HG02885 (cell line): Measurements from ENCODE around the gene PCSK6.

Experiments
- ATAC-seq: cut with Tn5 transposase; IDR thresholded peaks from one replicate; pipeline ENCODE4 v1.9.1; 2021; ENCODE audit warnings: mild to moderate bottlenecking; ENCODE audit not compliant: unreplicated experiment, poor library complexity

PCSK6 gene

GRCh38 chr15:101273534-101273933, 216.0 kb downstream of the PCSK6 start:
- no peak for ATAC-seq

- ATAC-seq = no peak
These were observed 216.9 kb downstream of the PCSK6 start for GRCh38 chr15:101272584-101272983.

GRCh38 chr15:101269479-101270223, 219.9 kb downstream of the PCSK6 start:
- ATAC-seq = no peak

- no peak for ATAC-seq
These were observed 222.0 kb downstream of the PCSK6 start for GRCh38 chr15:101267320-101268104.

- no peak for ATAC-seq
These were observed 222.7 kb downstream of the PCSK6 start for GRCh38 chr15:101266787-101267186.

GRCh38 chr15:101266034-101266433, 223.5 kb downstream of the PCSK6 start:
- ATAC-seq = no peak

GRCh38 chr15:101264911-101265641, 224.4 kb downstream of the PCSK6 start:
- ATAC-seq = peak; percentile 80

- no peak for ATAC-seq
These were observed 225.5 kb downstream of the PCSK6 start for GRCh38 chr15:101264011-101264410.

- ATAC-seq = no peak
These were observed 227.0 kb downstream of the PCSK6 start for GRCh38 chr15:101262551-101262950.

- ATAC-seq = no peak
These were observed 231.0 kb downstream of the PCSK6 start for GRCh38 chr15:101258238-101259144.

GRCh38 chr15:101256757-101257156, 232.8 kb downstream of the PCSK6 start:
- ATAC-seq = no peak

- ATAC-seq = no peak
These were observed 233.8 kb downstream of the PCSK6 start for GRCh38 chr15:101255615-101256241.

GRCh38 chr15:101255051-101255395, 234.5 kb downstream of the PCSK6 start:
- no peak for ATAC-seq

- ATAC-seq = no peak
These were observed 235.1 kb downstream of the PCSK6 start for GRCh38 chr15:101254157-101255050.
